HG02840 (cell line): ENCODE results near the gene NHEJ1.

Source experiments
- ATAC-seq: cut with Tn5 transposase; IDR thresholded peaks from one replicate; pipeline ENCODE4 v1.9.1; 2021; ENCODE audit warnings: mild to moderate bottlenecking, moderate library complexity, moderate number of reproducible peaks; ENCODE audit not compliant: unreplicated experiment, low FRiP score

Gene NHEJ1

DNA sequence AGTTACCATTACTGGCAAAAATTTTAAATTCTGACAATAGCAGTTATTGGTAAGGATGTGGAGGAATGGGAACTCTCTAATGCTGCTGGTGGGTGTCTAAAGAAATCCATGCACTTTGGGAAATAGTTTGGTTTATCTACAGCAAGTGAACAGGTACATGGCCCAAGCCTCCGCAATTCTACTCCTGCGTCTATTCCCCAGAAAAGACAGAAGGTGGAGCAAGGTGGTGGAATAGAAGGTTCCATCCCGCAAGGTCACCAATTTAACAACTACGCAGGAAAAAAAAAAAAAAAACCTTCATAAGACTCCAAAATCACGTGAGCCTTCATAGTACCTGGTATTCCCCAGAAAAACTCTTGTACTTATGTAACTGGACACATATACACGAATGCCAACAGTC, 125.8 kb downstream of the NHEJ1 start:
- ATAC-seq, result no peak

DNA sequence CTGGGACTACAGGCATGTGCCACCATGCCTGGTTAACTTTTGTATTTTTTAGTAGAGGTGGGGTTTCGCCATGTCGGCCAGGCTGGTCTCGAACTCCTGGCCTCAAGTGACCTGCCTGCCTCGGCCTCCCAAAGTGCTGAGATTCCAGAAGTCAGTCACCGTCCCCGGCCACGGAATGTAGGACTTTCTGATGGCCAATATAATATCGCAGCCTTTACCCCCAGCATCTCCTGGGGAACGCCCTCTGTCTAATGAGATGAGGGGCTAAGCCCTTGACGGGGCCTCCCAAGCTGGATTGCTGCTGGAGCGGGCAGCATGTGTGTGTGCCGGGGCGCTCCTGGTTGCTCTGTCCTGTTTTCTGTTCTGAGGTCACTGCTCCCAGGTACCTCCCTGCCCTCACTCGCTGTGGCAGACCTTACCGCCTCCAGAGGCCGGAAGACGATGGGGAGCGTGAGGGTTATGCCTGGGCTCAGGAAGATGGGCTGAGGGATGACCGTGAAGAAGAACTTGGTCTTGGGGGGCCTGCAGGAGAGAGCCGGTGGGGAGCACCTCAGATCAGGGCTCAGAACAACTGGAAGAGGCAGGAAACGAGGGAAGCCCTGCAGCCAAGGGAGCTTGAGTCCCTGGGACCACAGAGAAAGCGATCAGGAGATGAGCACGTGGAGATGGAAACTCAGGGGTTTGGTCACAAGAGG, 128.4 kb downstream of the NHEJ1 start:
- no peak for ATAC-seq

DNA sequence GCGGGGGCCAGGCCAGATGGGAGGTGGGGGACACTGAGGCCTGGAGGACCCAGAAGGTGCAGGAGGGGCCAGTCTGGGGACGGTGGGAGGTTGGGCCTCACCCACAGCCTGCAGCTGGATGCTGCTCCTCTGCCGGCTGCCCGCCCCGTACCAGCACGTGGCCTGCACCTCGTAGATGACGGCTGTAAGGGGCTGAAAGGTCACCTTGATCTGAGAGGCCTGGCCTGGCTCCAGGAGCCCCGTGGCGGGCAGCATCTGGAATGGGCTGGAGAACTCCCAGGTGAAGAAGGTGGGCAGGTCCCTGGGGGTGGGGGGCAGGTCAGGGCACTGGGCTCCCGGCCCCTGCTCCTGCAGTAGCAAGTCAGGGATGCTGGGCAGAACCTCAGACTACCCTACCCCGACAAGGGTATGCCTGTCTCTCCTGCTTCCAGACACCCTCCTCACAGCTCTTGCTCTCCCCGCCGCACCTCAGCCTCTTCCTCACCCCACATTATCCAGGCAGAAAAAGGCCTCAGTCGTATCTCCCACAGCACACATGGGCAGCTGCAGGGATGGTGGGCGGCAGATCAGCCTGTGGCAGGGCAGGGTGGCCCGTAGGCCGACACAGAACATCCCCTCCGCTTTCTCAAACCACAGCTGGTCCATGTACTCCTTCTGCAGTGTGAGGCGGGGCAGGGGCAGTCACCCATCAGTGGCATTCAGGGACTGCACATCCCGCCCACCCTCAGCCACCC, 129.4 kb downstream of the NHEJ1 start:
- ATAC-seq, result no peak

DNA sequence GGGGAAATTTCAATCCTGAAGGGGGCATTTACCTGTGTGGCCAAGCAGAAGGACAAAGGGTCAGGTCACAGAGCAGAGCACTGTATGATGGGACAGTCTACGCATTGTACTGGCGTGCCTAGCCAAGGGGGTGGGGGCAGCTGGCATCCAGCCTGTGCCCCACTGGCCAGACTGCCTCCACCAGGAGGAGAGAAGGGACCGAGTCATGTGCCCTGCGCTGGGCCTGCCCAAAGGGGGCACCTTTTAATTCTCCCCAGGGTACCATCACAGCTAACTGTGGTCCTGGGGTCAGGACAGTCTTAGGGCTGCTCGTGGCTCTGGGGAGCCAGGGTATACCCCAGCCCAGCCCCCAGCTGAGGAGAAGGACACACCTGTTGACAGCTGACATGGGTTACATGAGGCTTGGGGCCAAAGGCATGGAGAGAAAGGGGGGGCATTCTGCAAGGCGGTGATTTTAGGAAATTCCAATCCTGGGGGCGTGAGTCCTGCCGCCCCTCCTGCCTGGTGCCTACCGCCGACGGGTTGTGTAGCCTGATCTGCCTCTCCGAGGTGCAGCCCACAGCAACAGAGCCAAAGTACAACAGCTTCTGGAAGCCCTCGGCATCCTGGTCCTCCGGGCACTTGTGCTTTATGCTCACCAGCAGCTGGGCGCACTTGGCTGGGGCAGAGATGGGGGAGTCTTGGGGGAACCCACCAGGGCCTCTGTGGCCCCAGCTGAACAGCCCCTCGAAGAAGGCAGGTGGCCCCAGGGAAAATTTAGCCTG, 130.3 kb downstream of the NHEJ1 start:
- ATAC-seq, result no peak

DNA sequence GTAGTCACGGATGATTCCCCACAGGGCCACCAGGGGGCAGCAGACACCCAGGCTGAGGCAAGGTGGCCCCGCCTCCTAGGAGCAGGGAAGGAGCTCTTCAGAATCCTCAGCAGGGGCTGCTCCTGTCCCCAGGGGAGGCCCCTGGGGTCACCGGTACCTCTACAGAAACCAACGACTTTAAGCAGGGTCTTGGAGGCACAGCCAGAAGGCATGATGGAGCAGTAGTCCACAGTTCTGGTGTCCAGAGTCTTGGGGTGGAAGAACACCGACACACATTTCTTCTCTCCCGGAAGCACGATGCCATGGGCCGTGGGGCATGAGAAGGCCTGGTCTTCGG, 130.8 kb downstream of the NHEJ1 start:
- no peak for ATAC-seq

DNA sequence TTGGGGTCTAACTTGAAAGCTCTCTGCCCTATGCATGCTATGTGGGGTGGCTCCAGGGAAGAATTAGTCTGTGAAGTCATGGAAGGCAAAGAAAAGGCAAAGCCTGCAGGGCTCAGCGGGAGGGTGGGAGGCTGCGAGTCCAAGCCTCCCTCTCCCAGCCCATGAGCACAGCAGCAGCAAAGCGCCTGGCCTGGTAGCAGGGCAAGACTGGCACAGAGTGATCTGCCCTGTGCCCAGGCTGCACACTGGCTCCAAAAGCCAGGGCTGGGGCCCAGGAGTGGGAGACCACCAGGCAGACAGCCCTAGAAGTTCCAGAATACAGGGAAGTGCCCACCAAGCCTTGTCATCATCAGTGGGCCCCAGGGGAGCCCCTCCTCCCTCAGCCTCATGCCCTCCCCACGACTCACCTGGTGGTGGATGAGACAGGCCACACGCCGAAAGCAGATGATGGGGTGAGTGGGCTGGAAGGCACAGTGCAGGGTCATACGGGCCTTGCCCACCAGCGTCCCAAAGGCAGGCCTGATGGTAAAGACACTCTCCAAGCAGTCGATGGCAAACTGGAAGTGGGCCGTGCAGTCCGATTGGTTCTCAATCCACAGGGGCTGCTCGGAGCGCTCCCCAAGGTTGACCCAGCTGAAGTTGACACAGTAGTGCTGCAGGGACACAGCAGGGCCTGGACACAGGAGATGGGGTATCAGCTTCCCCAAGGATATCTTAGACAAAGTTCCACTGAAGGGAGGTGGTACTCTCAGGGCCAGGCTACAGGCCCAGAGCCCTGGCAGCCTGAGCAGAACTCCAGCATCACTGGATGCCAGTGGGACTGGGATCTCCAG, 131.4 kb downstream of the NHEJ1 start:
- no peak for ATAC-seq

DNA sequence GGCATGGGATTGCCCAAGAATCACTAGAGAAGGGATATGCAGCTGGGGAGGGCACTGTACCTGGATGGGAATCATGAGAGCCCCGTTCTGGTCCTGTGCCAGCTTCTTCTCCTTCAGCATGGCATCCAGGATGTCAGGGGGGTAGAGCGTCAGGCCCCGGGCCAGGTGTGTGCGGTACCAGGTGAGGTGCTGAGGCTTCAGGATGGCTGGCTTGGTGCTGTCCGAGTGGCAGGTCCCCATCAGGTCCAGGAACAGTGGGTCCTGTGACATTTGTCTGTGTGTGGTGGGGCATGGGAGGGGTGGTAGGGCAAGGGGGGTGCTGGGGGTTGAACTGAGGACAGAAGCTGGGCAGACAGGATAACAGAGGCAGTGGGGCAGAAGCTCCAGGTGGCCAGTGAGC, 132.5 kb downstream of the NHEJ1 start:
- ATAC-seq, result no peak

DNA sequence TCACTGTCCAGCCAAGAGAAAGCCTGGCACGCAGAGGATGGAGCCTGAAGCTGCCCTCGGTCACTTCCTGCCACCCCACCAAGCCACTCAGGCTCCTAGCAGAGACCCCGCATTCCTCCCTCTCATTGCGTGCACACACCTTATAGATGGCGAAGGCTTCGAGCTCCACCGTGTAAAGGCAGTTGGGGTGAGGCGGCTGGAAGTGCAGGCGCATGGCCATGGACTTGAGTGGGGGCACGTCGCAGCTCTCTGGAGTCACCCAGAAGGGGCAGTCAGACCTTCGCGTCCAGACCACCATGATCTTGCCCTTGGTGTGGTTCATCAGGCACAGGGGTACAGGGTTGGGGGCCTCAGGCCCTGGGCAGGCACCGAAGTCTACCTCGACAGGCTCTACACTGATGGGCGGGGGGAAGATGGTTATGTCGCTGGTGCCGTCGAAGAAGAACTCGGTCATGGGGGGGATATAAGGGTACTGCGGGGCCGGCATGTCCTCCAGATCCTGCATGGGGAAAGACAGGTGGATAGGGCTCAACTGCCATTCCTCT, 133.0 kb downstream of the NHEJ1 start:
- ATAC-seq, result no peak

DNA sequence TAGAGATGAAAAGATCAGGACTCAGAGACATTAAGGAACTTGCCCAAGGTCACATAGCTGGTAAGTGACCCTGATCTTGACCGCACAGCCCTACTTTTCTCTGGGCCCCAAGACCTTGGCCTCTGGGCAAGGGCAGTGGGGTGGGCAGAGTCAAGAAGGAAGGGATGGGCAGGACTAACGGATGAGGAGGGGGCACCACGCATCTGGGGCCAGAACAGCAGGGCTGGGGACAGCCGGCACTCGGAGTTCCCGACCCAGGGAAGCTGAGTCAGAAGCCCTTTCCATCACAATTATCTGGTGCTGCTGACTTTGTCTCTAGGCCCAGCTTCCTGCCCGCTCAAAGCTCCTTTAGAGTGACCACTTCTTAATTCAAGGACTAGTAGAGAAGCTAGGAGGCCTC, 133.7 kb downstream of the NHEJ1 start:
- ATAC-seq, result no peak

DNA sequence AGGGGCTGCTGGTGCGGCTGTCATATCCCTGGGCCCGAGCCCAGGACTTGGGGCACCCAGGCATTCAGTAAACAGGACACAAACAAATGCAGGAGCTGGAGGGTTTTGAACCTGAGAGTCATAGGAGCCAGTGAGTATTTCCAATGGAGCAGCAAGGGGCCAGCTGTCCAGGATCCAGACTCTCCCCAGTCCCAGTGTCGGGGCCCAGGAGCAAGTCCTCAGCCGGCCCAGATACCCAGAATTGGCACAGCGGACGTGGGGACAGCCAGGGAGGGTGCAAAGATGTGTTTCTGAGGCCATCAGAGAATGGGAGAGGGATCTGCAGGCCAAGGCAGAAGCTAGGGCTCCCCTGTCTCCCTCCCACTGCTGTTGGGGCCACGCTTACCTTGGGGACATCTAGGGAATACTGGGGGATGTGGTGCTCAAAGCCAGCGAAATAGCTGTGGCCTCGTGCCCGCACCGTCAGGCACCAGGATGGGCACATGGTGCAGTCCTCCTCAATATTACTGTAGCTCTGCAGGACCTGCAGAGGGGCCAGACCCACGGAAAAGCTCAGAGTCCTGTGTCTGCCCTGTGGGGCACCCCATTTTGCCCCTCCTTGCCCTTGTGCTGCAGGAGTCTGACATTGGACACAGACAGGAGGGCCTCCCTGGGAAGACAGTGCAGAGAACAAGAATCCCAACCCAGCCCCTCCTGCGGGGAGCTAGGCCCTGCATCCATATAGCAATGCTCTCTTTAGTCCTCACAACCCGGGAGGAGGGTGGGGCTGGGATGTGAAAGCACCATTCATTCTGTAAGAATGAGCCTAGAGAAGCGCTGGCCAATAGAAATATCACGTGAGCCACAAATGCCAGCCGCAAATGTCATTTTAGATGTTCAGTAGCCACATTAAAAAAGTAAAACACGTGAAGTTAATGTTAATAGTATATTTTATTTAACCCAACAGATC, 134.7 kb downstream of the NHEJ1 start:
- no peak for ATAC-seq
